HG02623 (cell line): ENCODE data around the gene TRIM25.

Experiments used
- ATAC-seq: cut with Tn5 transposase; IDR thresholded peaks from one replicate; pipeline ENCODE4 v1.9.1; 2021; ENCODE audit warnings: moderate library complexity; ENCODE audit not compliant: unreplicated experiment

The TRIM25 gene

GRCh38 chr17:56870081-56870651 is 43.7 kb downstream of the TRIM25 start:
- no peak for ATAC-seq

DNA sequence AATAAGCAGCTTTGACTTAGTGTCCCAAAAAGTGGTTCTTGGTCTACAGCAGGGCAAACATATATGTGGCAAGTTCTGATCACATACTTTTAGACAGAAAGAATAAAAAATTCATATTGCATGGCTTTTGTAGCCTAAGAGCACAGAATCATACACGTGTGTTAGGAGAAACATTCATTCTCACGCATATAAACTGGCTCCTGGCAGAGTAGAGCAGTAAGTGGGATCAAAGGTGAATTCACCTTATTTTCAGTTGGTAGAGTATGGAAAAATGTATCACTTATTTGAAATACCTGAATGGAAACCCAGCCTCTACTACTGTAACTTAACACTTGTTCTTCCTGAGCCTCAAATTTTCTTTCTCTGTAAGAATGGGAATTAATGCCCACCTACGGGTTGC is 45.1 kb downstream of the TRIM25 start:
- no peak for ATAC-seq

DNA sequence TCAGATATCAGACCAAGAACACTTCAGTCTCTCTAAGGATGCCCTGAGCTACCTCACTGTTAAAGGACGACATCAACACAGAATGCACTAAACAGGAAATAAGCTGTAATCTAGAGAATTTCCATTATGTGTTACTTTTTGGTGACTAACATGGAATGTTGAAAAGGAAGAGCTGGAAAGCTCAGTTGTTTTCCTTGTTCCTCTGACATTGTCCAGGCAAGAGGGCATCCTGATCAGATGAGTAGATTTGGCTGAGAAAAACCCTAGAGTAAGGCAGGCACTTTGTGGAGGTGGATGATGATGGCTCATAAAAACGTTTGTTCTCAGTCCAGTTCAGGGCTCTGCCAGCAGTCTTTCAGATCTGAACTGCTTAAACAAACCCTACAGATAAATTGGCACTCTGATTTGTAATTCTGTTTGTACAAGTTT is 45.9 kb downstream of the TRIM25 start:
- no peak for ATAC-seq

GRCh38 chr17:56866496-56866895 is 47.4 kb downstream of the TRIM25 start:
- ATAC-seq, result no peak

GRCh38 chr17:56866076-56866475 is 47.8 kb downstream of the TRIM25 start:
- ATAC-seq, result no peak

DNA sequence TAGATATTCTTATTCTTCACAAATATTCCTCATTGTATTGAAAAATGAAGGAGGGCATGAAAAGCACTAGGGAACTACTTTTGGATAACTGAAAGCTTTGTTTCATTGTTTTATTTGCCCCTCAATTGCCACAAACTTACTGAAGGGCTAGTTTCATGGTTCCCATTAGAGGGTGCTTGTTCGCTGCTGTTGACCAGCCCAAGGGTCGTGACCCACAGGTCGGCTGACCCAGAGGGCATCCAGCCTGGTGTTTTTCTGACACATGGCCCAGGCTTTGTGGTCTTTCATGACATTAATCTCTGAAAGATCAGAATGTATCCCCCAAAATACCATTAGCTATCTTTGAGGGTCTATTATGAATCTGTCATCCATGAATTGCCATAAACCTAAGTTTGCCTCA is 49.9 kb downstream of the TRIM25 start:
- no peak for ATAC-seq

- no peak for ATAC-seq
Observed at GRCh38 chr17:56861899-56862298, 52.0 kb downstream of the TRIM25 start.

DNA sequence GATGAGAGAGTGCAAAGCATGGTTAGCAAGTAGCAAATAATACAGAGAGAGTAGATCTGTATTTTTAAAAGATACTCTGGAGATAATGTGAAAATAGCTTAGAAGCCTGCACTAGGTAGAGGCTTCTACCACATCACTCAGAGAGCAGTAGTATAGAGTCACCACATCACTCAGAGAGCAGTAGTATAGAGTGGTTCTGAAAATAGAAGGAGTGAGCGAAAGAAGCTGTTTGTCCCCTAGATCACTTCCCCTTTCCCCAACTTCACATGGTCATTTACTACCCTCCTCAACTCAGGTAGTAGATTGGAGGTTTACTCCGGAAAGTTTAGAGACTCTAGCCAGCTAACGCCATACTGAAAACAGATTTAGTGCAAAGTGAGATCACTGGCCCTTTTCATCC is 62.8 kb downstream of the TRIM25 start:
- no peak for ATAC-seq

DNA sequence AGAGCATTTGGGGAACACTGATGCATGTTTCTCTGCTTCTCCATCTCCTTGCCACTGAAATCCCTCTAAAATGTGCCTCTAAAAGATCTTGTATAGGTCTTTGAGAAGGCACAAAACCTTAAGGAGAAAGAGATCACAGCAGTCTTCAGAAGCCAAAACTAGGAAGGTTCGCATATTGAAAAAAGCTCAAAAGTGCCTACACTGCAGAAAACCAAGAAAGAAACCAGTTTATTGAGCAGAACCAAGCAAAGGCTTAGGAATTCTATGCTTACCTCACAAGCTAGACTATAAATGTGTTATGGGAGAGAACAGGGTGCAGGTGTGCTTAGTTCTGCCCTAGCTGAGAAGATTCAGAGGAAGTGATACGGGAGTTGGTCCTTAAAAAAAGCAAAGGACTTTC is 63.3 kb downstream of the TRIM25 start:
- no peak for ATAC-seq

- no peak for ATAC-seq
Observed at GRCh38 chr17:56849131-56849530, 64.7 kb downstream of the TRIM25 start.

DNA sequence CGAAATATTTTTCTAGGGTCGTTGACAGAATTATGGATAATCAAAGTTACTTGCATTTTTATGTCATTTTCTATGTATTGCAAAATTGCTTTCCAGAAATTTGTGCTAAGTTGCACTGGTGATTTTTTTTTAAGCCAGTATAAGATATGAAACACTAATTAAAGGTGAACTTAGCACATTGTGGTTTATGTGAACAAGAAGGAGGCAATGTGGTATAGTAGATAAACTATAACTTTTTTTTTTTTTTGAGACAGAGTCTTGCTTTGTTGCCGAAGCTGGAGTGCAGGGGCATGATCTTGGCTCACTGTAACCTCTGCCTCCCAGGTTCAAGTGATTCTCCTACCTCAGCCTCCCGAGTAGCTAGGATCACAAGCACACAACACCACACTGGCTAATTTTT is 66.7 kb downstream of the TRIM25 start:
- ATAC-seq, result no peak

GRCh38 chr17:56845934-56846333 is 67.9 kb downstream of the TRIM25 start:
- ATAC-seq, result no peak

GRCh38 chr17:56842577-56842976 is 71.3 kb downstream of the TRIM25 start:
- no peak for ATAC-seq

GRCh38 chr17:56838687-56839086 is 75.2 kb downstream of the TRIM25 start:
- ATAC-seq, result no peak
